GM06990 (cell line): ENCODE results near the gene MIGA1.

Source experiments
- DNase-seq: peaks from one replicate; pipeline ENCODE4 v3.0.0-alpha.2; 2011; ENCODE audit not compliant: insufficient read length; ENCODE audit errors: extremely low read depth
- H3K27me3 ChIP-seq: replicated peaks from 2 replicates; pipeline ENCODE4 v1.6.0; 2011; ENCODE audit warnings: low read length; ENCODE audit not compliant: control insufficient read depth, insufficient read depth
- H3K36me3 ChIP-seq: 2 replicates; pipeline ENCODE4 v1.5.1; 2011; ENCODE audit warnings: low read length; ENCODE audit not compliant: control insufficient read depth, insufficient read depth
- H3K4me3 ChIP-seq: replicated peaks from 2 replicates; pipeline ENCODE4 v1.5.1; 2011; ENCODE audit warnings: low read depth, mild to moderate bottlenecking, control low read depth, low read length
- CTCF ChIP-seq: IDR thresholded peaks from 2 replicates; pipeline ENCODE4 v1.5.1; 2011; ENCODE audit warnings: low read length, control low read depth, mild to moderate bottlenecking, inconsistent platforms; ENCODE audit not compliant: insufficient read depth, poor library complexity, severe bottlenecking

MIGA1 gene

GRCh38 chr1:77832901-77833300 lies 53.5 kb downstream of the MIGA1 start:
- Histone ChIP-seq H3K27me3 (no peaks in the 10 kb centered on the region), H3K36me3 (no peaks in the 10 kb centered on the region), H3K4me3 (no peak overlapping the region)
- TF ChIP-seq CTCF: no peak
- no peak for DNase-seq

GRCh38 chr1:77833521-77834100 lies 54.2 kb downstream of the MIGA1 start:
- no peak for TF ChIP-seq CTCF
- DNase-seq: no peak
- H3K4me3 ChIP-seq: no peak overlapping the region
- no peaks in the 10 kb centered on the region for H3K27me3 ChIP-seq
- no peaks in the 10 kb centered on the region for H3K36me3 ChIP-seq

DNA sequence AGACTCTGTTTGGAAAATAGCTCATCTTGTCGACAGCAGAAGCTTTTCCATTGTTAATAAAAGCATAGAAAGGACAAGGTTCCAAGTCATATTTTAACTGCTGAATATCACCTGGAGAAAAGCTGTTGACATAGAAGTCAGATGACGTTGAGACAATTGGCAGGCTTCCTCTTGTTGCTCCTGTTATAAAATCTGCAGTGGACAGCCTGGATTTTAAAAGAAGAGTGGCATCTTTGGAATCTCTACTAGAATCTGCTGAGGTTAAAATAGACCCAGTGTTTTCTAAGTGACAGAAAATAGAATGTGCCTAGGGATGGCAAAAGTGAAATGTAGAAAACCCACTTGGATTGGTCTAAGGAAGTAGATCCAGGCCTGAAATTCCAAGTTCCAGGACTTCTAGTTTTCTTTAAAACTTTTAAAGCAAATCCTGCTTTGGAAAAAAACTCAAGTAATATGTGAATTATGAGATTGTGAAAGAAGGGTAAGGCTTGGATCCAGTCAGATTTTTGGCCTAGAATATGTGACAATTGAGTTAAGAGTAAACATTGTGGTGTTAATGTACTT lies 55.4 kb downstream of the MIGA1 start:
- no peaks in the 10 kb centered on the region for H3K27me3 ChIP-seq
- no peak for TF ChIP-seq CTCF
- H3K4me3 ChIP-seq: no peak overlapping the region
- no peaks in the 10 kb centered on the region for H3K36me3 ChIP-seq
- DNase-seq: no peak

- H3K27me3 ChIP-seq: no peaks in the 10 kb centered on the region
- no peak overlapping the region for H3K4me3 ChIP-seq
- no peak for TF ChIP-seq CTCF
- DNase-seq: no peak
- no peaks in the 10 kb centered on the region; the same call in 1 of the 2 replicates for H3K36me3 ChIP-seq
Observed at GRCh38 chr1:77841574-77841973, 62.1 kb downstream of the MIGA1 start.

GRCh38 chr1:77845951-77846350 lies 66.5 kb downstream of the MIGA1 start:
- Histone ChIP-seq H3K4me3 (no peak overlapping the region), H3K27me3 (no peaks in the 10 kb centered on the region), H3K36me3 (no peaks in the 10 kb centered on the region; the same call in 1 of the 2 replicates)
- TF ChIP-seq CTCF: no peak
- DNase-seq: no peak
